Endothelial cell of umbilical vein (primary cell): ENCODE results near the gene MAP4K5. TPM values are rescaled to one million over a fixed set of nuclear protein-coding genes. Genes with fewer than 3 reads are reported as not detected.

Experiments used
- BruUV-seq: library from RNA; stranded (reverse); fragments of 400-500 nt; replicated peaks from 2 replicates; lab custom pipeline; 2021; lab: Mats Ljungman, UMichigan
- CTCF ChIA-PET: fragments of 300-600, 350-600 bp; sonication (Branson Sonifier 250); formaldehyde crosslinking; loops from one replicate; lab custom pipeline; 2021; ENCODE audit warnings: antibody characterized with exemption, inconsistent platforms; lab: Charles Lee
- POLR2A ChIA-PET: fragments of 300-600, 350-600 bp; sonication (Branson Sonifier 250); formaldehyde crosslinking; loops from one replicate; lab custom pipeline; 2021; ENCODE audit warnings: antibody characterized with exemption, inconsistent platforms; lab: Charles Lee
- DNase-seq: peaks from one replicate; pipeline ENCODE4 v3.0.0-alpha.2; 2011; ENCODE audit warnings: low read depth, low spot score
- FAIRE-seq: peaks from 2 replicates; lab custom pipeline; 2011; peaks lifted over from hg19 to GRCh38; lab: Jason Lieb, UNC
- H2AFZ ChIP-seq: 2 replicates; pipeline ENCODE4 v1.6.0; 2012; ENCODE audit warnings: low read depth, low read length, control low read depth, inconsistent platforms
- H3K27ac ChIP-seq: 2 replicates; pipeline ENCODE4 v1.5.1; 2011; ENCODE audit warnings: low read depth, mild to moderate bottlenecking, control low read depth, low read length, moderate library complexity; ENCODE audit not compliant: insufficient read depth
- H3K27me3 ChIP-seq, 2 experiments: 2 replicates each; pipeline versions ENCODE4 v1.6.0 to v1.6.1; 2011; ENCODE audit warnings: low read length in 2 of 2, mixed read lengths in 1 of 2; ENCODE audit not compliant: control insufficient read depth in 2 of 2, insufficient read depth in 2 of 2
- H3K36me3 ChIP-seq, 2 experiments: 2 replicates in 1 of 2; 3 replicates in 1 of 2; pipeline ENCODE4 v1.5.1; 2011; ENCODE audit warnings: low read length in 2 of 2, mild to moderate bottlenecking in 1 of 2, moderate library complexity in 1 of 2; ENCODE audit not compliant: control insufficient read depth in 2 of 2, insufficient read depth in 2 of 2; ENCODE audit errors: extremely low read depth in 1 of 2
- H3K4me1 ChIP-seq: 3 replicates; pipeline ENCODE4 v1.5.1; 2011; ENCODE audit warnings: mild to moderate bottlenecking, low read length; ENCODE audit not compliant: control insufficient read depth, insufficient read depth; ENCODE audit errors: extremely low read depth
- H3K4me2 ChIP-seq: 2 replicates; pipeline ENCODE4 v1.6.1; 2011; ENCODE audit warnings: low read length, control low read depth, mixed read lengths; ENCODE audit not compliant: insufficient read depth
- H3K4me3 ChIP-seq, 3 experiments: fragments of 200-600 bp in 1 of 3; sonication (generic), shearing (Covaris generic) in 1 of 3; replicated peaks in 1 of 3; 2 replicates each; pipeline ENCODE4 v1.5.1; 2011 to 2016; ENCODE audit warnings: control low read depth in 3 of 3, low read length in 3 of 3, mild to moderate bottlenecking in 2 of 3, inconsistent platforms in 1 of 3, low read depth in 1 of 3, moderate library complexity in 1 of 3; ENCODE audit not compliant: insufficient read depth in 1 of 3
- H3K79me2 ChIP-seq: 2 replicates; pipeline ENCODE4 v1.6.0; 2012; ENCODE audit warnings: low read length, inconsistent platforms; ENCODE audit not compliant: control insufficient read depth, insufficient read depth
- H3K9ac ChIP-seq: replicated peaks from 2 replicates; pipeline ENCODE3; 2011; ENCODE audit warnings: low read length, control low read depth; ENCODE audit not compliant: insufficient read depth; ENCODE audit errors: extremely low read depth
- H3K9me1 ChIP-seq: replicated peaks from 3 replicates; pipeline ENCODE4 v1.6.0; 2011; ENCODE audit warnings: mild to moderate bottlenecking, low read length; ENCODE audit not compliant: control insufficient read depth, insufficient read depth; ENCODE audit errors: extremely low read depth
- H3K9me3 ChIP-seq: replicated peaks from 2 replicates; pipeline ENCODE4 v1.5.1; 2012; ENCODE audit warnings: low read length, inconsistent platforms; ENCODE audit not compliant: control insufficient read depth, insufficient read depth
- H4K20me1 ChIP-seq: replicated peaks from 2 replicates; pipeline ENCODE3; 2011; ENCODE audit warnings: mild to moderate bottlenecking, low read length; ENCODE audit not compliant: control insufficient read depth, insufficient read depth; ENCODE audit errors: extremely low read depth
- CTCF ChIP-seq, 2 donors: IDR thresholded peaks; 1 replicate in 1 of 2; 2 replicates in 1 of 2; pipeline ENCODE4 v1.5.1; 2011; ENCODE audit warnings: low read length in 2 of 2, mild to moderate bottlenecking in 2 of 2, moderate library complexity in 2 of 2, control low read depth in 1 of 2, inconsistent platforms in 1 of 2, low read depth in 1 of 2; ENCODE audit not compliant: insufficient read depth in 1 of 2; ENCODE audit errors: extremely low read depth in 1 of 2
- EZH2 ChIP-seq: IDR thresholded peaks from 2 replicates; pipeline ENCODE4 v1.6.1; 2012; ENCODE audit warnings: borderline replicate concordance, low read depth, mild to moderate bottlenecking, moderate library complexity, low read length, inconsistent platforms; ENCODE audit not compliant: severe bottlenecking
- FOS ChIP-seq: IDR thresholded peaks from 2 replicates; pipeline ENCODE4 v1.6.1; 2011; ENCODE audit warnings: mild to moderate bottlenecking, low read length, moderate library complexity, borderline replicate concordance; ENCODE audit not compliant: insufficient read depth
- GATA2 ChIP-seq: IDR thresholded peaks from 2 replicates; pipeline ENCODE4 v1.7.0; 2011; ENCODE audit warnings: low read depth, mild to moderate bottlenecking, moderate library complexity, mixed read lengths, low read length; ENCODE audit not compliant: insufficient read length, insufficient read depth
- JUN ChIP-seq: IDR thresholded peaks from 2 replicates; pipeline ENCODE4 v1.6.1; 2011; ENCODE audit warnings: borderline replicate concordance, low read depth; ENCODE audit not compliant: insufficient read length, insufficient read depth
- MAX ChIP-seq: IDR thresholded peaks from 2 replicates; pipeline ENCODE4 v1.6.1; 2011; ENCODE audit not compliant: insufficient read depth, insufficient read length
- MYC ChIP-seq: IDR thresholded peaks from one replicate; pipeline ENCODE4 v1.6.1; 2011; ENCODE audit warnings: mild to moderate bottlenecking, low read depth, low read length
- POLR2A ChIP-seq: IDR thresholded peaks from 2 replicates; pipeline ENCODE4 v1.6.1; 2012; ENCODE audit warnings: low read depth, mild to moderate bottlenecking, control low read depth, low read length
- POLR2AphosphoS5 ChIP-seq: IDR thresholded peaks from 2 replicates; pipeline ENCODE4 v1.6.1; 2012; ENCODE audit warnings: low read depth, mild to moderate bottlenecking, control low read depth, low read length, moderate library complexity; ENCODE audit not compliant: insufficient read depth
- dilution Hi-C: fragments of 300-500 bp; cut with MboI; formaldehyde crosslinking; loops from one replicate; pipeline ENCODE4 v1.15.0; 2019; ENCODE audit warnings: low sequenced_read_pairs; ENCODE audit not compliant: extremely low pct_ligation_motif_present
- intact Hi-C: fragments of 100-400 bp; cut with micrococcal nuclease; formaldehyde crosslinking; loops from one replicate; pipeline ENCODE4 v1.10.0; 2022
- polyA plus RNA-seq, 4 experiments: library from polyadenylated mRNA; depleted of rRNA in 3 of 4; stranded (reverse) in 3 of 4; unstranded in 1 of 4; fragments of >200 nt; gene quantifications; 2 replicates each; pipeline versions ENCODE4 v1.2.1 to v1.2.3, GENCODE V29; 2011 to 2012; ENCODE audit warnings: missing spikeins in 1 of 4
- total RNA-seq: library from RNA; stranded (reverse); gene quantifications from 2 replicates; pipeline ENCODE4 v1.2.3, GENCODE V29; 2021

MAP4K5 gene
- total and polyA plus RNA-seq, 2 donors (not counting 3 experiments of a cell fraction or from before 2014, with no cell fraction given) = 17.4 to 73.7 TPM

- no peak overlapping the region for H3K4me2 ChIP-seq
- H2AFZ ChIP-seq = no peak overlapping the region
- H3K9me1 ChIP-seq = no peaks in the 10 kb centered on the region
- no peak overlapping the region for H3K27ac ChIP-seq
- no peak for DNase-seq
- H3K27me3 ChIP-seq = no peaks in the 10 kb centered on the region
- no peak overlapping the region for H3K9ac ChIP-seq
- H3K4me3 ChIP-seq = no peak overlapping the region
- H3K36me3 ChIP-seq = no peaks in the 10 kb centered on the region
- ChIA-PET CTCF (interaction anchor here (1.0 to 2.3 kb wide), 4 partner anchors 26 to 286 kb away, joined by 3 to 6 read pairs (median 6); no protein-coding TSS in a partner anchor), POLR2A (no interaction called here)
- intact Hi-C loops (no loop called here), dilution Hi-C loops (loop anchor here (25.0 kb wide), 1 partner anchor 138 kb away; no protein-coding TSS in a partner anchor)
- H4K20me1 ChIP-seq = no peaks in the 10 kb centered on the region
- H3K4me1 ChIP-seq = no peaks in the 10 kb centered on the region
- no peak for FAIRE-seq
- BruUV-seq = no TSS peak
- H3K79me2 ChIP-seq = no peaks in the 10 kb centered on the region
- no peaks in the 10 kb centered on the region for H3K9me3 ChIP-seq
- TF ChIP-seq POLR2AphosphoS5 = no peak
- no peak for TF ChIP-seq MAX
- no peak for TF ChIP-seq CTCF (IDR thresholded peaks at IDR 0.05; ENCODE audit: extremely low read depth in 1 of 2, insufficient read depth in 1 of 2, low read depth in 1 of 2, low read length in 2 of 2)
- TF ChIP-seq EZH2 = no peak
- no peak for TF ChIP-seq JUN
- TF ChIP-seq GATA2 = no peak
- TF ChIP-seq FOS = no peak
- TF ChIP-seq MYC = no peak
- TF ChIP-seq POLR2A = no peak
Measured at GRCh38 chr14:50573862-50574261, 41.5 kb upstream of the MAP4K5 start.
